CD4-positive, alpha-beta T cell treated with Interleukin-4 for 1 hour (primary cell): Measurements from ENCODE around the gene DLAT.
"Not testable (repeated sequence)": the region's sequence is repeated elsewhere in the genome, so short reads cannot be mapped to it uniquely, and the experiment has no call there.

Experiments
- DNase-seq, 2 donors: peaks; one replicate each; pipeline ENCODE4 v3.0.0-alpha.2; 2020 to 2022

The DLAT gene

DNA sequence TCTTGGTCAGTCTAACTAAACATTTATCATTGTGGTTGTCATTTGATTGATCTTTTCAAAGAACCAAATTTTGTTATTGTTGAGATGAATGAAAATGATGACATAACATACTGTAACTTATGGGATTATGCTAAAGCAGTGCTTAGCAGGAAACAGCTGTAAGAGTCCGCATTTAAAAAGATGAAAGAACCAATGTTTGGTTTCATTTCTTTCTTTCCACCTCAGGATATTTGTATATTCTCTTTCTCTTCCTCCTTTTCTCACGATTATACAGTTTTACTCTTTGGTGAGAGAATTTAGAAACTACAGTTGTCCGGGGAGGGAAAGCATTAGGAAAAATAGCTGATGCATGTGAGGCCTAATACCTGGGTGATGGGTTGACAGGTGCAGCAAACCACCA lies 25.5 kb downstream of the DLAT start:
- no peak for DNase-seq

DNA sequence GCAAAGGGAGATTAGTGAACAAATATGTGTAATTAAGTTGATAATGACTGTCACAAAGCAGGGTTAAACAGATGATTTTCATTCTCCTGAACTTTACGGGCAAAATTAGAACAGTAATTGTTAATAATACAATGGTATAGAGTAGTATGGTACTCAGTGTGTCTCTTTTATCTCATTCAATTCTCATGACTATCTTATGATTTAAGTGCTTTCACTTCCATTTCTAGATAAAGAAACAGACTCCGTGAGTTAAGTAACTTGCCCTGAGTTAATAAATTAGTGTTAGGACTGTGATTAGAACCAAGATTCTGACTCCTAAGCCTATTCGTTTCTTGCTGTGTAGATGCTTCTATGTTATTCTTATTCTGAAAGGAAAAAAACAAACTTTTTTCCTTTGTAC lies 26.6 kb downstream of the DLAT start:
- DNase-seq = no peak

DNA sequence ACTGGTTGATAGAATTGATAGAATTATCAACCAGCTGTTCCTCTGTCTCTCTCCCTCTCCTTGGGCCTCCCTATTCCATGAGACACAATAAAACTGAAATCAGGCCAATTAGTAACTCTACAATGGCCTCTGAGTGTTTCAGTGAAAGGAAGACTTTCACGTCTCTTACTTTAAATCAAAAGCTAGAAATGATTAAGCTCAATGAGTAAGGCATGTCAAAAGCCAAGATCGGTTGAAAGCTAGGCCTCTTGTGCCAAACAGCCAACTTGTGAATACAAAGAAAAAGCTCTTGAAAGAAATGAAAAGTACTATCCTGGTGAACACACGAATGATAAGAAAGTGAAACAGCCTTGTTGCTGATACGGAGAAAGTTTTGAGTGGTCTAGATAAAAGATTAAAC lies 32.0 kb downstream of the DLAT start:
- no peak for DNase-seq

DNA sequence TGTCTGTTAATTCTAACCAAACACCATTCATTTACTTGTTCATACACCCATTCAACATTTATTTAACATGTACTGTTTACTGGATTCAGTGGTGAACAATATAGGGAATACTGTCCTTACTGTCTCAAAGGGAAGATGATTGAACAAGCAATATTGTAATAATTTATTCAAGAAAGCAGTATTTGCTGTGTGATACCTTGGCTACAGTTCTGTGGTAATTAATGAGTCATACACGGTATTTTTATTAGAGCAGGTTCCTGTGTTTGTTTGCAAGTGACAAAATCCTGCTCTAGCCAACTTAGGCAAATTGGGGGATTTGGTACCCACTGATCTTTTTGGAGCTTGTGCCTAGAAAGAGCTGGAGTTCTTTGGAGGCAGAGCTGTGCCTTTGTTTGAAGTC lies 32.9 kb downstream of the DLAT start:
- DNase-seq = no peak

DNA sequence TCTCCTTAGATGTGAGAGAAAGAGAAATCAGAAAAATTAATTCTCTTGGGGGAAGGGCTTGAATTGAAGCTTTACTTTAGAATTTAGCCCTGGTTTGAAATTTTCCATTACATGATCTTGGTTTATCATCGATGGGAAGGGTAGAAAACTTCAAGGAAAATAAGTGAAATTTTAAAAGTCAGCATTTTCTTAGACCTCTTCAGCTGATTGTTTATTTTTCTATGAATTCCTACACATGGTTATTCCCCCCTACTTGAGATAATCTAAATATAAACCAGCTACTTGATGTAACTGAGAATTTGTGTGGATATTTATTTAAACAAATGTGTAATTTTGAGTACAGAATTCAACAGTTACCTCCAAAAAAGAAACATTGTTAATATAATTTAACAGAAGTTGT lies 37.7 kb downstream of the DLAT start:
- no peak for DNase-seq

DNA sequence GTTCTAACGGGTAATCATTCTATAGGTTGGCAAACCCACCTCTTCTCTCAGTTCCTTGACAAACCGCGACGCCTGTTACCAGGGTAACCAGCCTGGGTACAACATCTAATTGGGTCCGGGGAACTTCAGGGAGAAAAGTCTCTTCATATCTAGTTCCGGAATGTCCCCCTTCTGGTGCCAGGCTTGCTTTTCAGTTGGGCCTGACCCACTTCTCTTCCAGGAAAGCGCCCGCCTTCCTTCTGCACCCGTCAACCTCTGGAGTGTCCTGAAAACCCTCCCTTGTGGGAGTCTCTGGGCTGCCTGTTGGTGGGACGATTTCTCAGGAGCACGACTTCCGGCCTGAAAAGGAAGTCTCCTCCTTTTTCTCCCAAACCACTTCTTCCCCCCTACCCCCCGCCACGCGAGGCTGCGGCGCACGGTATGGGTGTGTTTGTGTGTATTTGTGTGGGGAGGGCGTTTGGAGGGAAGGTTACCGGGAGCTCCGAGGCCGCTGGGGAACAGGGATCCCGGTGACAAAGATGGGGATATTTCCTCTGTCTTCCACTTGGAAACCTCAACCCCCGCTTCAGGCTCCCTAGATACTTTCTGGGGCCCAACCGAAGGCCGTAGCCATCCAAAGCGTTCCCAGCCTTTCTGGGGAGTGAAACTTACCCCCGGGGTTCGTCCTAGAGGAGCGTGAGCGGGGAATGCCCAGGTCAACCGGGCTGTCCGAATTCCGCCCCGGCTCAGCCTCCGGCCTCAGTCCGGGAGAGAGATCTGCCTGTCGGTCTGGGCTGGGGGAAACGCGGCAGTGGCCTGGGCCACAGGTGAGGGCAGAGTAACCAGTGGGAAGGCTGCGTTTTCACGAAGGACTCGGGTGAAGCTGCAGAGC lies 49.0 kb downstream of the DLAT start, which contains the start of the genes NKAPD1 and PIH1D2:
Gene NKAPD1, plus strand, starts transcription at position 359 of the 871 bp plus-strand sequence. CDS start 1,276 bp downstream, outside the sequence.
Gene PIH1D2, minus strand, starts transcription at position 77 of the 871 bp plus-strand sequence. CDS start 843 bp downstream, outside the sequence.
- peak; percentile 84 to 90 for DNase-seq

DNA sequence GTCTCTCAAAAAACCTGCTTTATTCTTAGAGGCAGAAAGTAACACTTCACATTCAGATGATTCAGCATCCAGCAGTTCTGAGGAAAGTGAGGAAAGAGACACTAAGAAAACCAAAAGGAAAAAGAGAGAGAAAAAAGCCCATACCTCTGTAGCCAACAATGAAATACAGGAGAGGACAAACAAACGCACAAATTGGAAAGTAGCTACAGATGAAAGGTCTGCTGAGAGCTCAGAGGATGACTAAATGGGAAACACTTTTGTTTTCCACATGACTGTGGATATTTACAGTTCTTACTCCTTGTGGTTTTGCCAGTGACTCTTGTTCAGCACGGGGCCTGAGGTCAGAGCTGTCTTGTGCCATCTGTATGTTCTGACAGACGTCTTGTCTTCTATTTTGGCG lies 57.5 kb downstream of the DLAT start:
- DNase-seq = no peak

DNA sequence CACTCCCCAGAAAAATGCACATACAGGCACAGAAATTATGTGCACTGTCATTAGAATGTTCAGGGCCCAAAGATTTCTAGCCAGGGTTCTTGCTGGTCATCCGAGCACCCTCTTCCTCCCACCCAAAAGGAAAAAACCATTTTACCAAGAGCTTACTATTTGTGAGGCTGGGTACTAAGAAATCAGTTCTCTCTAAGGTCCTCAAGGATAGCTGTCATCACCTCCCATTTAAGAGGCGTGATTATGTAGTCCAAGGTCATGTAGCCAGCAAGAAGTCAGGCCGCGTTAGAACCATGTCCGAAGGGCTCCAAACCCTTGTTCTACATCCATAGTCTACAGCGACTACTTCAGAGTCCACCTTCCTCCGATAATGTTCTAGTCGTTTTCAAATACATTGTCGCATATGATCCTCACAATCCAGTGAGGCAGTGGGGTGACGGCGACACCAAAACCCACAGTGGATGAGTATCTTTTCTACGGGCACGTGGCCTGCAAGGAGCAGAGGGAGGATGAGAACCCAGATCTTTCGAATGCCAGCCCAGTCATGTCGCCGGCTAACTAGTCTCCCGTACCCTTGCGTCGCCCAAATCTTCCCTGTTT lies 60.7 kb downstream of the DLAT start:
- DNase-seq = peak in 1 of 2 donors; percentile 14

DNA sequence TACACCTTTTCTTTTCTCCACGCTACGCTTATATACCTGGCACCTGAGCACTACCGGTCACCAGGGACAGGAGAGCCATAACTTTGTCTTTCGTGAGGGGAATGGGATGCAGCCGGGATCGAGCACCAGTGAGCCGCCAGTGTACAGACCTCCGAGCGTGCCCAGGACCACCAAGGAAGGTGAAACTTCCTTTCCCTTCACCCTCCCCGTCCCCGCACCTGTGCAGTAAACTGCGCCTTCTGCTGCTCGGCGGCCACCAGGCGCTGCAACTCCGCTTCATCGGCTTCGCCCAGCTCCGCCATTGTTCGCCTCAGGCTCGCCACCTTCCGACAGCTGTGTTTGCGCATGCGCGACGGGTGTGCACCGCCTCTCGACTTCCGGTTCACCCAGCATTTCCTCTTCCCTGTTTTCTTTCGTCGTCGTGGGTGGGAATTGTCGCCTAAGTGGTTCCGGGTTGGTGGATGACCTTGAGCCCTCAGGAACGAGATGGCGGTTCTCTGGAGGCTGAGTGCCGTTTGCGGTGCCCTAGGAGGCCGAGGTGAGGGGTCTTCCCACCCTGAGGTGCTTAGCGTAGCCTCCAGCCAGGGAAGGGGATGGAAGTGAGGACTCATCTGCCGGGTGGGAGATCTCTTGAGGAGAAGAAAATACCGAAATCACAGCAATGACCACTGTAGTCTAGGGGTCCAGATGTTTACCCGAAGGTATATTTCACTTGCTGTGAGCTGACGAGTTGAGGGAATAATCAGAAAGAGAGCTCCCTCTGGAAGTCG lies 61.4 kb downstream of the DLAT start, which contains the start of the genes SDHD and TIMM8B:
Gene SDHD, plus strand, starts transcription at position 452 of the 770 bp plus-strand sequence. Its CDS starts 35 bp downstream, at position 487.
Gene TIMM8B, minus strand, starts transcription at position 335 of the 770 bp plus-strand sequence. Its CDS starts 33 bp downstream, at position 302.
- DNase-seq = peak; percentile 98

DNA sequence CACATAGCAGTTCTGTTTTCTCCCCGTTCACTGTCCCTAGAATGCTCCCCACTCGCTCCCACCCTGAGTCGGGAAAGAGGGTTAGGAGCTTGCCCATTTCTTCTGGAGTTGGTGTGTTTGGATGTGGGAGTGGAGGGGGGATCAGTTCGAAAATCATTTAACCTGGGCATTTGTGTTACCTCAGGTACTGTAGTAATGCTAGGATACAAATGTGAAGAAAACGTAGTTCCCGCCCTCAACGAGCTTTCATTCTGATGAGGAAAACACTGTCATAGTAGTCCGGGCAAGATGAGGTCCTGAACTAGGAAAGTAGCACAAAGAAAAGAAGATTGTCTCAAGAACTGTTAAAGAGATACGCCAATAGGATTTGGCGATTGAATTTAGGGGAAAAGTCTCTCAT lies 62.0 kb downstream of the DLAT start:
- DNase-seq = no peak

DNA sequence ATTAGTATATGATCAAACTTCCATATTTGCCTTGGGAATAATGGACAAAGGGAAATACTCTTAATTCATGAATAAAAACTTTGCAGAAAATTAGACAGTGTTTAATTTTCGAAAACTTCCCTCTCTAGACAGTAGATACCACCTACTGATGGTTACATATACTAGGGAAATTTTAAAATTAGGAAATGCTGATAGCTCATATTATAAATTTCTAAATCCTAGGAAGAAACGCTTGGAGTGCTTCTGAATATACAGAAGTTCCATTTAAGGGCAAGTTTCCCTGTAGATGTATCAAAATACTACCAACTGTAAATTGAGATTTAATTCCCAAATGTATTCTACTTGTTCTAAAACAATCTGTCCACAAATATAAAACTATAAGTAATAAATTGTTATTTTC lies 70.1 kb downstream of the DLAT start:
- not testable (repeated sequence) for DNase-seq

DNA sequence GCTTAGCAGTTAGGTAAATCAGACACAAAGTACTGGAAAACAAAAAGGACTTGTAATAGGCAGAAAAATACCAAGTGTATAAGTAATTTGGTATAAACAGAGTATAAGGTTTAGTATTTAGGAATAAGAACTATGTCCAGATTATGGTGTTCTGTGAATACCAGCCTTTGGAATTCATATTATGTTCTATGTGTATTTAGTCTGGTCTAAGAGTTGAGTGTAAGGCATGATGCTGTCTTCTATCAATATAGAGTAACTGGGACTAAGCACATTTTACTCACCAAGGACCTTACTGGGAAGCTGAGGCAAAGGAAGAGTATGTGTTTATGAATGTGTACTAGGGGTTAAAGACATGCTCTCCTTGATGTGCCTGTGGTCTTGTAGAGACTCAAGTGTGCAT lies 71.0 kb downstream of the DLAT start:
- no peak for DNase-seq

DNA sequence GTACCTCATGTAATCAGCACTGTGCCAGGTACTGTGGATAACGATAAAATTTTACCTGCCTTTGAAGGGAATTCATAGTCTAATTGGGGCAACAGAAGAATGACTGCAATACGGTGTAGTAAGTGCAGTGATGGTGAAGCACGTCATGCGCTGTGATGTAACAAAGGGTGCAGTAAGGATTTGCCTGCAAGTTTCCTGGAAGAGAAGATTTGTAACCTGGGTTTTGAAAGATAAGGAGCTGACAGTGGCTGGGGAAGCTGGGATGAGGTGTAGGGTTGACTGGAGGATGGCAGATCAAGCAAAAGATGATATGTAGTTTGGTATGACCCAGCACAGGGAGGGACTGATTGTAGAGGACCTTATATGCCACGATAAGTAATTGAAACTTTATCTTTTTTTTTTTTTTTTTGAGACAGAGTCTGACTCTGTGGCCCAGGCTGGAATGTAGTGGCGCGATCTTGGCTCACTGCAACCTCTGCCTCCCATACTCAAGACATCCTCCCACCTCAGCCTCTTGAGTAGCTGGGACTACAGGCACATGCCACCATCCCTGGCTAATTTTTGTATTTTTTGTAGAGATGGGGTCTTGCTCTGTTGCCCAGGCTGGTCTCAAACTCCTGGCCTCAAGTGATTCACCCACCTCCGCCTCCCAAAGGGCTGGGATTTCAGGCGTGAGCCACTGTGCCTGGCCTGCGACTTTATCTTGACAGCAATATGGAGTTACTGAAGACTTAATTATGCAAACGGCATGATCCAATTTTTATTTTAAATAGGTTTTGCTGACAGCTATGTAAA lies 72.7 kb downstream of the DLAT start:
- DNase-seq = no peak

DNA sequence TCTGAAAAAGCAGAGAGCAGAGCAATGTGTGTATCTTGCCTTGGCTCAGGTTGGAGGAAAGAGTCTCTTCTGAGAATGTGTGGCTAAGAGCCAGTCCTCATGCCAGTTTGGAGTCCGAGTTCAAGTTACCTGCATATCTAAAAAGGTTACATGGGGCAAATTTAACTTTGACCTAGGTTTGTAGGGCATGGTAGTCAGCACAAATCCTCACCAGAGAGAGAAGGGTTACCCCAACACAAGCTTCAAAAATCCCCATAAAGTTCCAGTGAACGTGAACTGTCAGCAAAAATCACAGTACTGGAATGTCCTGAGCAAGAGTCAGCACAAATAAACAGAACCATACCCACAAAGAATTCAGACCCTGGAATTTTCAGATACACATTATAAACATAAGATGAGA lies 75.3 kb downstream of the DLAT start:
- no peak for DNase-seq

DNA sequence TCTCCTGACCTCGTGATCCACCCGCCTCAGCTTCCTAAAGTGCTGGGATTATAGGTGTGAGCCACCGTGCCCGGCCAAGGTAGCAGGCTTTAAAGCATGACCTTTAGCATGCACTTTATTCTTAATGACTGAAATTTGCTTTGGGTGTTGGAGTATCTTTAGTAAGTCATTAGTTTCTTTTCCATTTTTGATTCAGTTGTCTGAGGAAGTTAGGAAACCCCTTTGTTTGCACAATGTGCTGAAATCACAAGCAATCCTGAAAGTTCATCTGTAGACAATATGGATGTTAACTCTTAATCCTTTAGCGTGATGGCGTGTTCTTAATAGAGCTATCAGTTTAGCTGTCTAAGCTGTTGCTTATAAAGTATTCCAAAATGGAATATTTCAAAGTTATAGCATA lies 78.2 kb downstream of the DLAT start:
- DNase-seq = no peak

DNA sequence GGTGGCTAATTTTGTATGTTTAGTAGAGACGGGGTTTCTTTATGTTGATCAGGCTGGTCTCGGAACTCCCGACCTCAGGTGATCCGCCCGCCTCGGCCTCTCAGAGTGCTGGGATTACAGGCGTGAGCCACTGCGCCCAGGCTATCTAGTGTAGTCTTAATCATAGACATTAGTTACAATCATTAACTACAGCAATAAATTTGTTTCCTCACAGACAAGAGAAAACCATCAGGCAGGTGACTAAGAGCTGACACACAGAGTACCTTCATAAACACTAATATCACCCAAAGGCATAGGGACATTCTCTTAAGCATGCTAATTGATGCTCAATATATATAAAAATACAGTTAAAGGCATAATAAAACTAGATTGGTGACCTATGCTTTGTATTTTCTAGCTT lies 80.9 kb downstream of the DLAT start:
- DNase-seq = no peak
